Activated CD8-positive, alpha-beta T cell treated with anti-CD3 and anti-CD28 coated beads for 36 hours (primary cell): ENCODE data around the gene UTRN. TPM values are rescaled to one million over a fixed set of nuclear protein-coding genes. Genes with fewer than 3 reads are reported as not detected.

Source experiments
- ATAC-seq: fragments of 200-7000 bp; cut with Tn5 transposase; one replicate; pipeline ENCODE4 v1.10.0; 2021; ENCODE audit warnings: mild to moderate bottlenecking, moderate library complexity
- CTCF ChIA-PET: fragments of 350-600 bp; sonication (Branson Sonifier 250); formaldehyde crosslinking; loops from one replicate; lab custom pipeline; 2021; ENCODE audit warnings: antibody characterized with exemption; lab: Charles Lee
- POLR2A ChIA-PET: fragments of 350-600 bp; sonication (Branson Sonifier 250); formaldehyde crosslinking; loops from one replicate; lab custom pipeline; 2021; ENCODE audit warnings: antibody characterized with exemption; lab: Charles Lee
- DNase-seq: peaks from one replicate; pipeline ENCODE4 v3.0.0-alpha.2; 2020
- H3K27ac Mint-ChIP-seq: one replicate; pipeline ENCODE4 v1.8.0; 2021; ENCODE audit warnings: mild to moderate bottlenecking, mixed read lengths
- H3K27me3 Mint-ChIP-seq: one replicate; pipeline ENCODE4 v1.8.0; 2021; ENCODE audit warnings: mixed read lengths
- H3K36me3 Mint-ChIP-seq: one replicate; pipeline ENCODE4 v1.8.0; 2021; ENCODE audit warnings: low read depth, mixed read lengths
- H3K4me1 Mint-ChIP-seq: one replicate; pipeline ENCODE4 v1.8.0; 2021; ENCODE audit warnings: low read depth, mixed read lengths
- H3K4me3 Mint-ChIP-seq: one replicate; pipeline ENCODE4 v1.8.0; 2021; ENCODE audit warnings: mild to moderate bottlenecking, moderate library complexity, mixed read lengths
- H3K9me3 Mint-ChIP-seq: one replicate; pipeline ENCODE4 v1.8.0; 2021; ENCODE audit warnings: mixed read lengths
- intact Hi-C: fragments of 100-400 bp; cut with micrococcal nuclease; formaldehyde crosslinking; loops from one replicate; pipeline ENCODE4 v1.10.0; 2022
- total RNA-seq, 2 experiments: library from RNA; stranded (reverse); gene quantifications; one replicate each; pipeline ENCODE4 v1.2.3, GENCODE V29; 2021
- TF ChIP-seq, protein P1 (sequence below): fragments of 200-600 bp; IDR thresholded peaks from one replicate; pipeline ENCODE4 v1.8.0; 2022; ENCODE audit warnings: antibody characterized with exemption, mild to moderate bottlenecking

UTRN gene
- total RNA-seq, 2 experiments from 2014 or later: 53.9 to 58.5 TPM

DNA sequence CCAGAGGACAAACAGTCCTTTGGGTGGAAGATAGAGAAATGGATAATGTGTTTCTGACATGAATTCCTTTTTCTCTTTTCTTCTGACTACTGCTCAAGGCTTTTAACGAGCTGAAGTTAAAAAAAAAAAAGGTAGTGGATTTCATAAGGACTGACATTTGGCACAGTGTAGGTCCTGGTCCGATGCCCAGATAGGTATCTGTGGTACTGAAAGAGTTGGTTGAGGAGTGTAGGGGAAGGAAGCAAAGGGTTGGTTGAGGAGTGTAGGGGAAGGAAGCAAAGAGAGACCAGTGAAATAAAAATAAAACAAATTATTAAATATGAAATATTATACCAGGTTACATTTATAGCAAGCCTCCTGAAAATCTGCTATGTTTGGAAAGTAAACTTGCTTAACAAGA is 11.8 kb downstream of the UTRN start:
- Mint-ChIP-seq H3K27ac (no peak overlapping the region), H3K27me3 (no peaks in the 10 kb centered on the region), H3K4me1 (peaks cover 13% of the 10 kb centered on the region), H3K9me3 (no peaks in the 10 kb centered on the region), H3K36me3 (peaks cover 1% of the 10 kb centered on the region), H3K4me3 (no peak overlapping the region)
- ATAC-seq (no peak), DNase-seq (no peak)
- POLR2A ChIA-PET: no interaction called here
- CTCF ChIA-PET: no interaction called here
- intact Hi-C loops: no loop called here
- TF ChIP-seq, protein P1, sequence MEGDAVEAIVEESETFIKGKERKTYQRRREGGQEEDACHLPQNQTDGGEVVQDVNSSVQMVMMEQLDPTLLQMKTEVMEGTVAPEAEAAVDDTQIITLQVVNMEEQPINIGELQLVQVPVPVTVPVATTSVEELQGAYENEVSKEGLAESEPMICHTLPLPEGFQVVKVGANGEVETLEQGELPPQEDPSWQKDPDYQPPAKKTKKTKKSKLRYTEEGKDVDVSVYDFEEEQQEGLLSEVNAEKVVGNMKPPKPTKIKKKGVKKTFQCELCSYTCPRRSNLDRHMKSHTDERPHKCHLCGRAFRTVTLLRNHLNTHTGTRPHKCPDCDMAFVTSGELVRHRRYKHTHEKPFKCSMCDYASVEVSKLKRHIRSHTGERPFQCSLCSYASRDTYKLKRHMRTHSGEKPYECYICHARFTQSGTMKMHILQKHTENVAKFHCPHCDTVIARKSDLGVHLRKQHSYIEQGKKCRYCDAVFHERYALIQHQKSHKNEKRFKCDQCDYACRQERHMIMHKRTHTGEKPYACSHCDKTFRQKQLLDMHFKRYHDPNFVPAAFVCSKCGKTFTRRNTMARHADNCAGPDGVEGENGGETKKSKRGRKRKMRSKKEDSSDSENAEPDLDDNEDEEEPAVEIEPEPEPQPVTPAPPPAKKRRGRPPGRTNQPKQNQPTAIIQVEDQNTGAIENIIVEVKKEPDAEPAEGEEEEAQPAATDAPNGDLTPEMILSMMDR: no peak

DNA sequence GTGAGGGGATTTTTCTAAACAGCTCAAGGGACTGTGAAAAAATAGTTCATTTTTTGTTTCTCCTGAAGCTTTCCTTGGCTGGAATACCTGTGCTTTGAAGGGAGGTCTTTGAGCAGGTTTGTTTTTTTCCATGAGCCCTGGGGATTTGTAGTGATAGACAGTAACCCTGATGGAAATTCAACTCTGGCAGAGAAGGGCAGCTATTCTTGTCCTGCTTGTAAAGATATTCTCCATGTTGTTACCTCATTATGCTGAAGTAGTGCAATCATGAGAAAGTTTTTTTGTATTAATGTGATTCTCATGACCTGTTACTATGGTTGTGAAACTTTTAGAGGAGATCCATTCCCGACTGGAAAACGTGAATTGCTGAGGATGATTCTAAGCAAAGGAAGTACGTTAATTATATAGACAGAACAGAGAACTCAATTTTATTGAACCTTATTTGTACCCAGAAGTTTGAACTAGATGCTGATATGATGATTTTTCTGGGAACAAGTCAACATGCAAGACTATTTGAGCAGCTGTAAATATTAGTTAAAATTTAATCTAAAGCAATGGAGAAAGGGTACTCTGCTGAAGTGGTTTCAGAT is 12.5 kb downstream of the UTRN start:
- Mint-ChIP-seq H3K4me1 (peaks cover 13% of the 10 kb centered on the region), H3K9me3 (no peaks in the 10 kb centered on the region), H3K36me3 (peaks cover 1% of the 10 kb centered on the region), H3K27ac (no peak overlapping the region), H3K27me3 (no peaks in the 10 kb centered on the region), H3K4me3 (no peak overlapping the region)
- POLR2A ChIA-PET: interaction anchor here (1.8 kb wide), 1 partner anchor 12 kb away, joined by 5 read pairs; the partner anchor contains the start of gene UTRN
- CTCF ChIA-PET: no interaction called here
- TF ChIP-seq, protein P1: no peak
- intact Hi-C loops: no loop called here
- DNase-seq (no peak), ATAC-seq (no peak)

DNA sequence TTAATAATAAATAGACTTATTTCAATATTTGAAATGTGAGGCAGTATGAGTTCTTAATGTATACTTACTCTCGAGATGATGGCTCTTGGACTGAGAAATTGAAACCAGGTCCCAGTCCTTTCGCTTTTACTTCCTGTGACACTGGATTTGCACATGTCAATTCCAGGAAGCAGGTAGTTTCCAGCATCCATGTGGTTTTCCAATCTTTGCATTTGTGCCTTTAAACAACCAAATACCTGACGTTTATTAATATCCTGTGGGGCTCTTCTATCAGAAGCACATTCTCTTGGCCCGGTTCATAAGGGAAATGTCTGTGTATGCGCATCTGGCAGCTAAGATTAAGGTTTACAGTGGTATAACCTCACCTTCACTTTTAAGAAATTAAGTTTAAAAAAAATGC is 13.1 kb downstream of the UTRN start:
- ATAC-seq (no peak), DNase-seq (no peak)
- POLR2A ChIA-PET: interaction anchor here (1.8 kb wide), 1 partner anchor 13 kb away, joined by 5 read pairs; the partner anchor contains the start of gene UTRN
- peaks cover 16% of the 10 kb centered on the region for H3K4me1 Mint-ChIP-seq
- no peak overlapping the region for H3K4me3 Mint-ChIP-seq
- no peak overlapping the region for H3K27ac Mint-ChIP-seq
- H3K27me3 Mint-ChIP-seq: no peaks in the 10 kb centered on the region
- intact Hi-C loops: no loop called here
- CTCF ChIA-PET: no interaction called here
- TF ChIP-seq, protein P1: no peak
- peaks cover 1% of the 10 kb centered on the region for H3K36me3 Mint-ChIP-seq
- no peaks in the 10 kb centered on the region for H3K9me3 Mint-ChIP-seq

DNA sequence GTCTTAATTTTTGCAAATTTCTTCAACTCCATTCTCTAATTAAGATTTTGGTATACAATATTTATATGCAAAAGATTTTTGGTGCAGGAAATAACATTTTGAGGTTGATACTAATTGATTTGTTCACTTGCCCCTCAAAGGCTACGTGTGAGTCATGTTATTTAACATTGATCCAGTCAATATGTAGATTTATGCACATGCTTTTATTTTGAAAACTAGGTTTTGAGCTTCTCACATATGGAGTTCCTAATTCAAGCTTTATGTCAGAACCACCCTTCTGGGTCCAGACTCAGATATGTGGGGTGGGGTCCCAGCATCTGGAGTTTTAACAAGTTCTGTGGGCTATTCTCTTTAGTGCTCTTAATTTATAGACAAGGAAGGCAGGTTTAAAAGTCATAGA is 13.8 kb downstream of the UTRN start:
- H3K27ac Mint-ChIP-seq: no peak overlapping the region
- intact Hi-C loops: no loop called here
- no peak for DNase-seq
- POLR2A ChIA-PET: interaction anchor here (0.6 to 1.8 kb wide), 3 partner anchors 13 to 147 kb away, joined by 3 to 5 read pairs (median 4); partner anchors contain the start of gene UTRN
- no peak overlapping the region for H3K4me3 Mint-ChIP-seq
- peaks cover 1% of the 10 kb centered on the region for H3K36me3 Mint-ChIP-seq
- no peak for ATAC-seq
- CTCF ChIA-PET: no interaction called here
- TF ChIP-seq, protein P1: no peak
- H3K4me1 Mint-ChIP-seq: peaks cover 16% of the 10 kb centered on the region
- no peaks in the 10 kb centered on the region for H3K27me3 Mint-ChIP-seq
- H3K9me3 Mint-ChIP-seq: no peaks in the 10 kb centered on the region

DNA sequence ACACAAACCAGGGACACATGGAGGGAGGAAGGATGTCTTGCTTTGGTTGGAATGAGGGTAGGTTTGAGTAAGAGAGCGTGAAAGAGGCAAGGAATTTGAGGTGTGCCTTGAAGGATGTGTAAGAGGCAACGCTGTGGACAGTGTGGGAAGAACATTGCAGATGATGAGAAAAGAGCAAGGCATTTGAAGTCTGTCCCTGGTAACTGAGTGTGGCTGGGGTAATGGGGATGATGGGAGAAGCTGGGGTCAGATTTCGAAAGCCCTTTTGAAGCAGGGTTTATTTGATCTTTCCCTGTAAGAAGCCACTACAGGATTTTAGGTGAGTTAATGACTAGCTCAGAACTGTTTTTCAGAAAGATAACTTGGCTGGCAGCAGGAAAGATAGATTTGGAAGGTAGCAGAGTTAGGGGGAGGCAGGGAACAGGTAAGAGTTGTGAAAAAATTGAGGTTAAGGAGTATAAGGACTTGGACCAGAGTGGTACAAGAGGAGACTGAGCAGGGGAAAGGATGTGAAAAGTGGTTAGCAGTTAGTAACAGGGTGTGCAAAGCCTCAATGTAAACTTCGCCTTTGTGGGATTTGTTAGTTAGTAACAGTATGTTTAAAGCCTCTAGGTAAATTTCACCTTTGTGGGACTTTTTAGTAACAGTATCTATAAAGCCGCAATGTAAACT is 17.7 kb downstream of the UTRN start:
- ChIA-PET POLR2A (interaction anchor here (0.6 kb wide), 1 partner anchor 18 kb away, joined by 3 read pairs; no protein-coding TSS in a partner anchor), CTCF (interaction anchor here (1.1 kb wide), 1 partner anchor 17 kb away, joined by 5 read pairs; the partner anchor contains the start of gene UTRN)
- TF ChIP-seq, protein P1: no peak
- no peak for DNase-seq
- Mint-ChIP-seq H3K27ac (no peak overlapping the region), H3K27me3 (peaks cover 4% of the 10 kb centered on the region), H3K36me3 (peaks cover 1% of the 10 kb centered on the region), H3K9me3 (no peaks in the 10 kb centered on the region), H3K4me1 (peaks cover 25% of the 10 kb centered on the region), H3K4me3 (no peak overlapping the region)
- ATAC-seq: no peak
- intact Hi-C loops: no loop called here
